HG03460 (cell line): ENCODE measurements around the gene MYH16.
"Not testable (repeated sequence)": the region's sequence is repeated elsewhere in the genome, so short reads cannot be mapped to it uniquely, and the experiment has no call there.

Source experiments
- ATAC-seq: cut with Tn5 transposase; IDR thresholded peaks from one replicate; pipeline ENCODE4 v1.9.1; 2021; ENCODE audit not compliant: unreplicated experiment

Gene MYH16

GRCh38 chr7:99257675-99258074 lies 15.0 kb upstream of the MYH16 start:
- ATAC-seq: no peak

- ATAC-seq: no peak
Observed at GRCh38 chr7:99258501-99258900, 14.1 kb upstream of the MYH16 start.

GRCh38 chr7:99260395-99260794 lies 12.2 kb upstream of the MYH16 start:
- no peak for ATAC-seq

- ATAC-seq: no peak
Observed at GRCh38 chr7:99261646-99262045, 11.0 kb upstream of the MYH16 start.

GRCh38 chr7:99265848-99266480 lies 6.7 kb upstream of the MYH16 start:
- ATAC-seq: no peak

GRCh38 chr7:99267481-99267840 lies 5.2 kb upstream of the MYH16 start:
- no peak for ATAC-seq

- no peak for ATAC-seq
Observed at GRCh38 chr7:99267841-99268576, 4.6 kb upstream of the MYH16 start.

- no peak for ATAC-seq
Observed at GRCh38 chr7:99268577-99268908, 4.1 kb upstream of the MYH16 start.

GRCh38 chr7:99270702-99271101 lies 1.9 kb upstream of the MYH16 start:
- no peak for ATAC-seq

- ATAC-seq: not testable (repeated sequence)
Observed at GRCh38 chr7:99273561-99273960, 922 bp downstream of the MYH16 start.

GRCh38 chr7:99274908-99275307 lies 2.3 kb downstream of the MYH16 start:
- not testable (repeated sequence) for ATAC-seq

GRCh38 chr7:99275496-99275895 lies 2.9 kb downstream of the MYH16 start:
- no peak for ATAC-seq

- ATAC-seq: no peak
Observed at GRCh38 chr7:99278180-99278579, 5.5 kb downstream of the MYH16 start.

GRCh38 chr7:99284165-99284564 lies 11.5 kb downstream of the MYH16 start:
- not testable (repeated sequence) for ATAC-seq

GRCh38 chr7:99287779-99288534 lies 15.3 kb downstream of the MYH16 start:
- ATAC-seq: no peak

- ATAC-seq: no peak
Observed at GRCh38 chr7:99289185-99289584, 16.5 kb downstream of the MYH16 start.

- not testable (repeated sequence) for ATAC-seq
Observed at GRCh38 chr7:99290148-99290547, 17.5 kb downstream of the MYH16 start.

GRCh38 chr7:99290980-99291607 lies 18.5 kb downstream of the MYH16 start:
- ATAC-seq: no peak

- no peak for ATAC-seq
Observed at GRCh38 chr7:99292127-99292526, 19.5 kb downstream of the MYH16 start.

- ATAC-seq: no peak
Observed at GRCh38 chr7:99293167-99293566, 20.5 kb downstream of the MYH16 start.

- no peak for ATAC-seq
Observed at GRCh38 chr7:99293650-99294049, 21.0 kb downstream of the MYH16 start.

GRCh38 chr7:99296471-99296870 lies 23.8 kb downstream of the MYH16 start:
- no peak for ATAC-seq
